ENCODE data around the gene MAGEA4.

GRCh38 chrX:151912780-151913179, at the start of gene MAGEA4:
- TF ChIP-seq CTCF (conservative IDR thresholded peaks at IDR 0.05; ENCODE audit: low read length) (no peak), EZH2phosphoT487 (IDR thresholded peaks at IDR 0.05; ENCODE audit: borderline replicate concordance) (no peak)
